Nephron progenitor cell (in vitro differentiated cells): ENCODE measurements around the gene SUGP1.
"Not testable (repeated sequence)": the region's sequence is repeated elsewhere in the genome, so short reads cannot be mapped to it uniquely, and the experiment has no call there.

ENCODE experiments used
- DNase-seq: peaks from one replicate; pipeline ENCODE4 v3.0.0; 2021
- H3K27ac Mint-ChIP-seq: 2 replicates; pipeline ENCODE4 v1.8.0; 2021; ENCODE audit warnings: mild to moderate bottlenecking, moderate library complexity, mixed read lengths
- H3K27me3 Mint-ChIP-seq: 2 replicates; pipeline ENCODE4 v1.8.0; 2021; ENCODE audit warnings: mild to moderate bottlenecking, low read depth, mixed read lengths; ENCODE audit not compliant: poor library complexity
- H3K36me3 Mint-ChIP-seq: 2 replicates; pipeline ENCODE4 v1.8.0; 2021; ENCODE audit warnings: low read depth, mixed read lengths
- H3K4me1 Mint-ChIP-seq: 2 replicates; pipeline ENCODE4 v1.8.0; 2021; ENCODE audit warnings: mixed read lengths
- H3K4me3 Mint-ChIP-seq: 2 replicates; pipeline ENCODE4 v1.8.0; 2021; ENCODE audit warnings: mild to moderate bottlenecking, moderate library complexity, mixed read lengths
- H3K9me3 Mint-ChIP-seq: 2 replicates; pipeline ENCODE4 v1.8.0; 2021; ENCODE audit warnings: mild to moderate bottlenecking, moderate library complexity, mixed read lengths
- TF ChIP-seq, protein P1 (sequence below): fragments of 200-600 bp; sonication (generic); IDR thresholded peaks from 2 replicates; pipeline ENCODE4 v1.5.0; 2021; ENCODE audit warnings: antibody characterized with exemption

Gene SUGP1

DNA sequence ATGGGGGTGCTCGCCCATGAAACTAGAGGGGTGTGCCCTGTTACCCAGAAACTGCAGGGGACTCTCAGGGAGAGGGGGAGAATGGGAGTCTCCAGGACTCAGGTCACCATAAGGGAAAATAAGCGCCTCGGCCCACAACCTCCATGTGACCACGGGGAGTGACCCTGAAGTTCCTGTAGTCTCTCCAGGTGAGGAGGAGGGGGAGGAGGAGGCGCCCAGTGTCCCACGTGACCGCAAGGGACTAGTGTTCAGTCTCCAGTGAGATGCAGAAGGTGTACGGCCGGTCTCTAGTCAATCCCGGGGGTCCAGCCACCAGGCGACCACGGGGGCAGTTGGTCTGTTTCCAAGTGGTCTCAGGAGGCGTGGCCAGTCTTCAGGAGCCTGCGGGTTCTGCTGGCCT is 63.2 kb downstream of the SUGP1 start:
- Mint-ChIP-seq H3K27me3 (peaks cover 36% of the 10 kb centered on the region), H3K27ac (no peak overlapping the region)
- TF ChIP-seq, protein P1, sequence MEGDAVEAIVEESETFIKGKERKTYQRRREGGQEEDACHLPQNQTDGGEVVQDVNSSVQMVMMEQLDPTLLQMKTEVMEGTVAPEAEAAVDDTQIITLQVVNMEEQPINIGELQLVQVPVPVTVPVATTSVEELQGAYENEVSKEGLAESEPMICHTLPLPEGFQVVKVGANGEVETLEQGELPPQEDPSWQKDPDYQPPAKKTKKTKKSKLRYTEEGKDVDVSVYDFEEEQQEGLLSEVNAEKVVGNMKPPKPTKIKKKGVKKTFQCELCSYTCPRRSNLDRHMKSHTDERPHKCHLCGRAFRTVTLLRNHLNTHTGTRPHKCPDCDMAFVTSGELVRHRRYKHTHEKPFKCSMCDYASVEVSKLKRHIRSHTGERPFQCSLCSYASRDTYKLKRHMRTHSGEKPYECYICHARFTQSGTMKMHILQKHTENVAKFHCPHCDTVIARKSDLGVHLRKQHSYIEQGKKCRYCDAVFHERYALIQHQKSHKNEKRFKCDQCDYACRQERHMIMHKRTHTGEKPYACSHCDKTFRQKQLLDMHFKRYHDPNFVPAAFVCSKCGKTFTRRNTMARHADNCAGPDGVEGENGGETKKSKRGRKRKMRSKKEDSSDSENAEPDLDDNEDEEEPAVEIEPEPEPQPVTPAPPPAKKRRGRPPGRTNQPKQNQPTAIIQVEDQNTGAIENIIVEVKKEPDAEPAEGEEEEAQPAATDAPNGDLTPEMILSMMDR, result no peak

DNA sequence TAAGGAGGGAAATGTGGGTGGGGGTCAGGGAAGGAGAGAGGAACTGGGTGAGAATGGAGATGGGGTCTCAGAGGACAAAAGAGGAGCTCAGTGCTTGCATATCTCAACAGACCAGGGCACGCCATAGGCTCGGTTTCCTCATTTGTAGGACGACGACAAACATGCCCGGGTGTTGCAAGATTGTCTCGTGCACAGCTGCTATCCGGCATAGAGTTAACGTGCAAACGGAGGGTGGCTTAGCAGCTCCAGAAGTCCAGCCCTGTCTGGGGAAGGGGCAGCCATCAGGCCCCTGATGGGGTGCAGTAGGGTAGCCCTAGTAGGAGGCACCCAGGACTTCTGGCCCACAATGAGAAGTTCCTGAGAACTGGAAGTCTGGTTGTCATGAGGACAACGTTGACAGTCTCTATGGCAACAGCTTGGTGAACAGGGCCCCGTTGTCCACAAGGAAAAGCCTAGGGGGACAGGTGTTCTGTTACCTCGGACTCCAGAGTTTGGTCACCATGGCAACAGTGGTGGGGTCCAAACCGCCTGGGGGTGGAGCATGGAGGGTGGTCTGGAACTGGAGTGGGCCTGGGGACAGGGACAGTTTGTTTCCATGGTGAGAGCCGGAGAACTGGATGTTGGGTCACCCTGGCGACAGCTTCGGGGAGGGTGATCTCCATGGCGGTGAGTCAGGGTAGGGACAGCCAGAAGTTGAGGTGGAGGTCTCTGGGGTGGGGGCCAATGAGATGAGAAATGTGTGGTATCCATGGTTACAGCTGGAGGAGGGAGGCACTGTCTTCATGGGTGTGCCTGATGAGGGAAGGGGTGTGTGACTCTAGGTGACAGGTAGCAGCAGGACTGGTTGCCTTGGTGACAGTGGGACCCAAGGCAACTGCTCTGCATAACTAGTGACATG is 64.0 kb downstream of the SUGP1 start:
- TF ChIP-seq, protein P1, result no peak
- no peak overlapping the region for H3K4me3 Mint-ChIP-seq
- peak overlapping the region; percentile 31 for H3K27ac Mint-ChIP-seq
- H3K27me3 Mint-ChIP-seq, result peaks cover 36% of the 10 kb centered on the region
- peaks cover 6% of the 10 kb centered on the region for H3K9me3 Mint-ChIP-seq
- no peak for DNase-seq
- H3K4me1 Mint-ChIP-seq, result peaks cover 19% of the 10 kb centered on the region
- peaks cover 24% of the 10 kb centered on the region for H3K36me3 Mint-ChIP-seq

More for the DNA sequence above, 63.2 kb downstream of the SUGP1 start:
- DNase-seq, result no peak
- peaks cover 24% of the 10 kb centered on the region for H3K4me1 Mint-ChIP-seq
- no peak overlapping the region for H3K4me3 Mint-ChIP-seq
- peaks cover 24% of the 10 kb centered on the region for H3K36me3 Mint-ChIP-seq
- peaks cover 6% of the 10 kb centered on the region for H3K9me3 Mint-ChIP-seq

DNA sequence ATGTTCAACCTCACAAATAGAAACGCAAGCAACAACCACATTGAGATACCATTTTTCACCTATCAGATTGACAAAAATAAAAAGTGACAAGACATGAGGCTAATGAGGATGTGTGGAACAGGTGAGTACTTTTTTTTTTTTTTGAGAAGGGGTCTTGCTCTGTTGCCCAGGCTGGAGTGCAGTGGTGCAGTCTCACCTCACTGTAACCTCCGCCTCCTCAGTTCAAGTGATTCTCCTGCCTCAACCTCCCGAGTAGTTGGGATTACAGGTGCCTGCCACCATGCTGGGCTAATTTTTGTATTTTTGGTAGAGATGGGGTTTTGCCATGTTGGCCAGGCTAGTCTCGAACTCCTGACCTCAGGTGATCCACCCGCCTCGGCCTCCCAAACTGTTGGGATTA is 66.9 kb downstream of the SUGP1 start:
- DNase-seq, H3K4me3 Mint-ChIP-seq, H3K9me3 Mint-ChIP-seq, H3K27ac Mint-ChIP-seq: not testable (repeated sequence)
- H3K27me3 Mint-ChIP-seq, result peaks cover 61% of the 10 kb centered on the region
- H3K36me3 Mint-ChIP-seq, result peaks cover 11% of the 10 kb centered on the region
- H3K4me1 Mint-ChIP-seq, result peaks cover 14% of the 10 kb centered on the region

DNA sequence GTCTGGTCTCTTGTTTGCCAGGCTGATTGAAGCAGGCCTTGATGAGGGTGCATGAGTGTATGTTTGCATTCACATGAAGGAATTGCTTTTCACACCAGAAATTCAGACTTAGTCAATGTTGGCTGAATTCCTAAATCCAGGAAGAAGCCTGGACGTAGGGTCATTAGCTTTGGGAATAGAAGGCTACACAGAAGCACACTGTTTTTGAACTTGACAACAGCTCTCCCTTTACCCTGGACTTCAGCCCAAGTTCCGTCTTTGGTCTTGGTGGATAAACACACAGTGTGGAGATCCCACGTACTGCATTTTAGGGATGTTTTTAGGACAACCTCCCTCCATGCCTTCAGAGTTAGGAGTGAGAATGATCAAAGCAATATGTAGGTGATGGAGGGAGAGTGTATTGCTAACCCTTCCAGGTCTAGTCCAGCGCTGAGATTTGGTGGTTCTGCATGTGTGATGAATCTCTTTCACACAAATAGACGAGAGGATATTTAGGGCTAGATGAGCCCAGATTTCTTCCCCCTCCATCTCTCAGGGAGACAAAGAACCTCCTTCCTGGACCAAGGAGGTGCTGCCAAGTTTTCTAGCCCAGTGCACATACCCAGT is 70.0 kb downstream of the SUGP1 start:
- Mint-ChIP-seq H3K27me3 (peaks cover 73% of the 10 kb centered on the region), H3K36me3 (no peaks in the 10 kb centered on the region), H3K9me3 (no peaks in the 10 kb centered on the region)

DNA sequence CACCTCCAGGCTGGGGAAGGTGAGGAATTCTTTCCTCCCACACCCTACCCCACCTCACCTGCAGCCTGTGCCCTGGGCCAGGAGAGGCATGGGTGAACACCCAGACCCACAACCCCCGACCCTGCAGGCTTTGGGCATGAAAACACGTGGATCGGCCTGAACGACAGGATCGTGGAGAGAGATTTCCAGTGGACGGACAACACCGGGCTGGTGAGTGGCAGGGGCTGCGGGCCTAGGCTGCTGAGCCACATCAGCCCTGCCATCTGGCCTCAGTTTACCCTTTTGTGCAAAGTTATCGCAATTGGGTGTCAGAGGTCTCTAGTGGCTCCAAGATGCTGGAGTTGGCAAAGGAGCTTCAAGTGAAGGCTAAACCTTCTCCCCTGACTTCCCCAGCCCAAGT is 79.8 kb downstream of the SUGP1 start:
- Mint-ChIP-seq H3K27ac (no peak overlapping the region), H3K27me3 (peaks cover 47% of the 10 kb centered on the region), H3K4me3 (no peak overlapping the region), H3K36me3 (no peaks in the 10 kb centered on the region), H3K4me1 (no peaks in the 10 kb centered on the region), H3K9me3 (peaks cover 14% of the 10 kb centered on the region)
- DNase-seq, result no peak
- TF ChIP-seq, protein P1, result no peak

More for the DNA sequence above, 70.0 kb downstream of the SUGP1 start:
- no peak for DNase-seq
- Mint-ChIP-seq H3K4me1 (no peaks in the 10 kb centered on the region), H3K4me3 (no peak overlapping the region), H3K27ac (no peak overlapping the region)
- TF ChIP-seq, protein P1, result no peak

DNA sequence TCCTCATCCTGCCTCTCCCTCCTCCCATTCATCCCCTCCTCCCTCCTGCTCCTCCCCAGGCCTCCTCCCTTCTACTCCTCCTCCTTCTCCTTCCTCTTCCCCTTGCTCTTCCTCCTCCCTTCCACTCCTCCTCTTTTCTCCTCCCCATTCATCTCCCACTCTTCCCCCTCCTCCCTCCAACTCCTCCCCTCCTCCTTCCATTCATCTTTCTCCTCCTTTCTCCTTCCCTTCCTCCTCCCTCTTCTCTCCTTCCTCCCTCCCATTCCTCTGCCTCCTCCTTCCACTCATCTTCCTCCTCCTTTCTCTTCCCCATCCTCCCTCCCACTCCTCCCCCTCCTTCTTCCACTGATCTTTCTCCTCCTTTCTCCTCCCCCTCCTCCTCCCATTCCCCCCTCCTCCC is 80.6 kb downstream of the SUGP1 start:
- Mint-ChIP-seq H3K4me3 (no peak overlapping the region), H3K9me3 (peaks cover 18% of the 10 kb centered on the region), H3K4me1 (no peaks in the 10 kb centered on the region), H3K27me3 (peaks cover 43% of the 10 kb centered on the region), H3K27ac (no peak overlapping the region), H3K36me3 (no peaks in the 10 kb centered on the region)
- TF ChIP-seq, protein P1, result no peak
- no peak for DNase-seq
